ENCODE measurements around the gene FUT7. TPM values are rescaled to one million over a fixed set of nuclear protein-coding genes. Genes with fewer than 3 reads are reported as not detected.

Gene FUT7
- total and polyA plus RNA-seq, 2 experiments from 2014 or later = not detected

- TF ChIP-seq, protein P1, sequence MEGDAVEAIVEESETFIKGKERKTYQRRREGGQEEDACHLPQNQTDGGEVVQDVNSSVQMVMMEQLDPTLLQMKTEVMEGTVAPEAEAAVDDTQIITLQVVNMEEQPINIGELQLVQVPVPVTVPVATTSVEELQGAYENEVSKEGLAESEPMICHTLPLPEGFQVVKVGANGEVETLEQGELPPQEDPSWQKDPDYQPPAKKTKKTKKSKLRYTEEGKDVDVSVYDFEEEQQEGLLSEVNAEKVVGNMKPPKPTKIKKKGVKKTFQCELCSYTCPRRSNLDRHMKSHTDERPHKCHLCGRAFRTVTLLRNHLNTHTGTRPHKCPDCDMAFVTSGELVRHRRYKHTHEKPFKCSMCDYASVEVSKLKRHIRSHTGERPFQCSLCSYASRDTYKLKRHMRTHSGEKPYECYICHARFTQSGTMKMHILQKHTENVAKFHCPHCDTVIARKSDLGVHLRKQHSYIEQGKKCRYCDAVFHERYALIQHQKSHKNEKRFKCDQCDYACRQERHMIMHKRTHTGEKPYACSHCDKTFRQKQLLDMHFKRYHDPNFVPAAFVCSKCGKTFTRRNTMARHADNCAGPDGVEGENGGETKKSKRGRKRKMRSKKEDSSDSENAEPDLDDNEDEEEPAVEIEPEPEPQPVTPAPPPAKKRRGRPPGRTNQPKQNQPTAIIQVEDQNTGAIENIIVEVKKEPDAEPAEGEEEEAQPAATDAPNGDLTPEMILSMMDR (IDR thresholded peaks at IDR 0.05; ENCODE audit: low read depth, low read length) = no peak
- no peak for DNase-seq (ENCODE audit: low read depth in 1 of 2, low spot score in 1 of 2)
- Histone ChIP-seq H3K27me3 (peaks cover 35% of the 10 kb centered on the region), H3K9me3 (ENCODE audit: low read depth) (no peaks in the 10 kb centered on the region), H3K36me3 (no peaks in the 10 kb centered on the region), H3K4me3 (no peak overlapping the region), H3K27ac (no peak overlapping the region), H3K4me1 (ENCODE audit: low read depth) (peaks cover 5% of the 10 kb centered on the region)
These were observed 11.2 kb upstream of the FUT7 start for GRCh38 chr9:137042751-137043727.

DNA sequence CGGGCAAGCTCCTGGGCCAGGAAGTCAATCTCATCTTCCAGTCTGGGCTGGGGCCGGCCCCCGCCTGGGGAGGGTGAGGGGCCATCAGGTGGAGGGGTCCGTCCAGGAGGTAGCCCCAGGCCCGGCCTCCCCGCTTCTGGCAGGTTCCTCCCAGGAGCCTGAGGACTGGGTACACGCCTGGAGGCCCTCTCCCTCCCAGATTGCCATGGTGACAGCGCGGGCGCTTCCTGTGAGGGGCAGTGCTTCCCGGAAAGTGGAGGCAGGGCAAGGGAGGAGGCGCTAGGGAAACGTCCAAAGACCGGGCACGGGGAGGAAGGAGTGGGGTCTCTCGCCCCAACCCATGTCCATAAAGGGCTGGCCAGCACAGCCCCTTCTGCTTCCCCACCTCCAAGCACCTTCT is 9.2 kb upstream of the FUT7 start:
- H3K9me3 ChIP-seq (ENCODE audit: low read depth) = no peaks in the 10 kb centered on the region
- H3K27me3 ChIP-seq = peaks cover 24% of the 10 kb centered on the region
- no peak for DNase-seq (ENCODE audit: low read depth in 1 of 2, low spot score in 1 of 2)
- peaks cover 5% of the 10 kb centered on the region for H3K4me1 ChIP-seq (ENCODE audit: low read depth)
- H3K27ac ChIP-seq = no peak overlapping the region
- TF ChIP-seq, protein P1 (IDR thresholded peaks at IDR 0.05; ENCODE audit: low read depth, low read length) = no peak
- no peak overlapping the region for H3K4me3 ChIP-seq
- H3K36me3 ChIP-seq = no peaks in the 10 kb centered on the region

GRCh38 chr9:137040568-137040967 is 8.7 kb upstream of the FUT7 start:
- Histone ChIP-seq H3K9me3 (ENCODE audit: low read depth) (no peaks in the 10 kb centered on the region), H3K27me3 (peaks cover 24% of the 10 kb centered on the region), H3K27ac (no peak overlapping the region), H3K4me3 (no peak overlapping the region), H3K36me3 (no peaks in the 10 kb centered on the region), H3K4me1 (ENCODE audit: low read depth) (peaks cover 5% of the 10 kb centered on the region)
- TF ChIP-seq, protein P1 (IDR thresholded peaks at IDR 0.05; ENCODE audit: low read depth, low read length) = no peak
- DNase-seq (ENCODE audit: low read depth in 1 of 2, low spot score in 1 of 2) = no peak

DNA sequence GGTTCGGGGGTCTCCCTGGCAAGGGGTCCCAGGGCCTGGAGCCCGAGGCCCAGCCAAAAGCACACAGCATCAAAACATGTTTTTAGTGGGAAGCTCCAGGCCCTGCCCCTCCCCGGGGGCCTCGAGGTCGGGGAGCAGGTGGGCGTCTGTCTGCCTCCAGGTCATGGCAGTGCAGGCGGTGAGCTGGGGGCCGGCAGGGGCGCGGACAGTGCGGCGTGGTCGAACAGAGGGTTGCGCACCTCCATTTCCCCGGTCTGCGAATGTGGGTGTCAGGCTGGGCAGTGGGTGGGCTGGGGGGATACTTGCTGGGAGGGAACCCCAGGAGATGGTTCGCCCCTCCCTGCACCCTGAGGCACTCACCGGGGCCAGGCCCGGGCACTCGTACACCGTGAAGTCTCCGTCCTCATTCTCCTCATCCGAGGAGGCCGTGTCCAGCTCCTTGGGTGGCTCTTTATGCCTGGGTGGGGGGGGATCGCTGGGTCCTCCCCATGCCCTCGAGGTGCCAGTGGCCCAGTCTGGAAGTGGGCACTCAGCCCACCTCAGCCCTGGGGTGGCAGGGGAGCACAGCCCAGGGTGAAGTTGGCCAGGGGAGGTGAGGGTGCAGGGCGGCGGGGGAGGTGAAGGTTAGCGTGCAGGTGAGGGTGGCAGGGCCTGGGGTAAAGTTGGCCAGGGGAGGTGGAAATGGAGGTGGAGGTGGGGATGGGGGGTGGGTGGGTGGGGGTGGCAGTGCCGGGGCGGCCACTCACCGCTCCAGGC is 7.9 kb upstream of the FUT7 start:
- H3K4me3 ChIP-seq = no peak overlapping the region
- no peaks in the 10 kb centered on the region for H3K9me3 ChIP-seq (ENCODE audit: low read depth)
- no peaks in the 10 kb centered on the region for H3K4me1 ChIP-seq (ENCODE audit: low read depth)
- H3K27me3 ChIP-seq = peaks cover 16% of the 10 kb centered on the region
- TF ChIP-seq, protein P1 (IDR thresholded peaks at IDR 0.05; ENCODE audit: low read depth, low read length) = no peak
- no peak overlapping the region for H3K27ac ChIP-seq
- no peak for DNase-seq (ENCODE audit: low read depth in 1 of 2, low spot score in 1 of 2)
- no peaks in the 10 kb centered on the region for H3K36me3 ChIP-seq

DNA sequence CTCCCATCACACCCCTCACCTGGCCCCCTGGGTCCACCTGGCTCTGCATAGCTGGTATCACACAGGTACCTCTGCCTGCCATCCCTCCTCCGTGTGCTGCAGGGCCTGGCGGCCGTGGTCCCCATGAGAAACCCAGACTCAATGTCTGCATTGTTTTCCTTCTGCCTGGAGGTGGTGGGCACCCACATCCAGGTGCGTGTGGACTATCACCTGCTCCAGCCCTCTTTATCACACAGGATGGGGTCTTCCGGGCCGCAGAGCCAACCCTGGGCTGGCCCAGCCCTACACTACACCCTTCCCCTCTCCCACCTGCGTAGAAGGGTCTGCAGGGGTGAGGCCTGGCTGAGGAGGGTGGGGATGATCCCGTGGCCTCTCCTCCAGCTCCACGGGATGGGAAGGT is 7.0 kb upstream of the FUT7 start:
- TF ChIP-seq, protein P1 (IDR thresholded peaks at IDR 0.05; ENCODE audit: low read depth, low read length) = no peak

More for the DNA sequence above, 7.0 kb upstream of the FUT7 start:
- Histone ChIP-seq H3K36me3 (no peaks in the 10 kb centered on the region), H3K4me3 (no peak overlapping the region), H3K9me3 (ENCODE audit: low read depth) (no peaks in the 10 kb centered on the region), H3K27ac (no peak overlapping the region), H3K4me1 (ENCODE audit: low read depth) (no peaks in the 10 kb centered on the region), H3K27me3 (peaks cover 8% of the 10 kb centered on the region)
- DNase-seq (ENCODE audit: low read depth in 1 of 2, low spot score in 1 of 2) = no peak

Data from cardiac muscle cell (in vitro differentiated cells and primary cell).